T-helper 2 cell treated with Interferon-gamma antibody and Interleukin-4, amounts not matched to agents 5 μg/mL and 100 μg/mL, for 36 hours (primary cell): Measurements from ENCODE around the gene TIMM13.

ENCODE experiments used
- DNase-seq: peaks from one replicate; pipeline ENCODE4 v3.0.0; 2021; ENCODE audit warnings: low spot score
- H3K27ac Mint-ChIP-seq: one replicate; pipeline ENCODE4 v1.8.0; 2021; ENCODE audit warnings: mild to moderate bottlenecking, mixed read lengths
- H3K27me3 Mint-ChIP-seq: one replicate; pipeline ENCODE4 v1.8.0; 2021; ENCODE audit warnings: low read depth, mixed read lengths
- H3K36me3 Mint-ChIP-seq: one replicate; pipeline ENCODE4 v1.8.0; 2021; ENCODE audit warnings: low read depth, mixed read lengths
- H3K4me1 Mint-ChIP-seq: one replicate; pipeline ENCODE4 v1.8.0; 2021; ENCODE audit warnings: low read depth, mixed read lengths
- H3K4me3 Mint-ChIP-seq: one replicate; pipeline ENCODE4 v1.8.0; 2022; ENCODE audit warnings: mild to moderate bottlenecking, moderate library complexity, mixed read lengths
- H3K9me3 Mint-ChIP-seq: one replicate; pipeline ENCODE4 v1.8.0; 2021; ENCODE audit warnings: mixed read lengths

TIMM13 gene

GRCh38 chr19:2382530-2383222 lies 44.7 kb downstream of the TIMM13 start:
- DNase-seq, result no peak
- Mint-ChIP-seq H3K27me3 (peaks cover 3% of the 10 kb centered on the region), H3K27ac (peak overlapping the region; percentile 26), H3K4me3 (no peak overlapping the region), H3K9me3 (peaks cover 26% of the 10 kb centered on the region), H3K4me1 (no peaks in the 10 kb centered on the region), H3K36me3 (peaks cover 3% of the 10 kb centered on the region)

- peaks cover 5% of the 10 kb centered on the region for H3K36me3 Mint-ChIP-seq
- H3K4me1 Mint-ChIP-seq, result no peaks in the 10 kb centered on the region
- H3K9me3 Mint-ChIP-seq, result peaks cover 28% of the 10 kb centered on the region
- H3K4me3 Mint-ChIP-seq, result no peak overlapping the region
- DNase-seq, result no peak
- no peaks in the 10 kb centered on the region for H3K27me3 Mint-ChIP-seq
- no peak overlapping the region for H3K27ac Mint-ChIP-seq
These were observed 46.1 kb downstream of the TIMM13 start for GRCh38 chr19:2381148-2381820.

- Mint-ChIP-seq H3K4me1 (no peaks in the 10 kb centered on the region), H3K27me3 (no peaks in the 10 kb centered on the region), H3K4me3 (no peak overlapping the region), H3K27ac (no peak overlapping the region), H3K9me3 (peaks cover 28% of the 10 kb centered on the region), H3K36me3 (peaks cover 5% of the 10 kb centered on the region)
- DNase-seq, result no peak
These were observed 46.8 kb downstream of the TIMM13 start for GRCh38 chr19:2380567-2380966.

- H3K9me3 Mint-ChIP-seq, result peaks cover 32% of the 10 kb centered on the region
- DNase-seq, result no peak
- peaks cover 5% of the 10 kb centered on the region for H3K36me3 Mint-ChIP-seq
- no peaks in the 10 kb centered on the region for H3K4me1 Mint-ChIP-seq
- no peak overlapping the region for H3K4me3 Mint-ChIP-seq
- H3K27ac Mint-ChIP-seq, result no peak overlapping the region
- H3K27me3 Mint-ChIP-seq, result peaks cover 5% of the 10 kb centered on the region
These were observed 50.4 kb downstream of the TIMM13 start for GRCh38 chr19:2376784-2377519.
